DND-41 (cell line): ENCODE data around the gene FBXW5.

ENCODE experiments used
- ATAC-seq: fragments of 200-7000 bp; cut with Tn5 transposase; 3 replicates; pipeline ENCODE4 v1.9.1; 2021; ENCODE audit warnings: low read depth; ENCODE audit not compliant: insufficient read depth
- DNase-seq: peaks from one replicate; pipeline ENCODE4 v3.0.0-alpha.2; 2020
- H2AFZ ChIP-seq: 2 replicates; pipeline ENCODE4 v1.6.0; 2012; ENCODE audit warnings: low read depth, low read length
- H3K27ac ChIP-seq: 2 replicates; pipeline ENCODE4 v1.5.1; 2012; ENCODE audit warnings: low read length, inconsistent platforms
- H3K27me3 ChIP-seq: fragments of 200-600 bp; sonication (generic); 2 replicates; pipeline ENCODE4 v1.6.0; 2012; ENCODE audit warnings: low read length, mild to moderate bottlenecking, inconsistent platforms; ENCODE audit not compliant: insufficient read depth, poor library complexity
- H3K36me3 ChIP-seq: 2 replicates; pipeline ENCODE4 v1.5.1; 2012; ENCODE audit warnings: low read length, inconsistent platforms; ENCODE audit not compliant: insufficient read depth
- H3K4me1 ChIP-seq: 2 replicates; pipeline ENCODE4 v1.5.1; 2012; ENCODE audit warnings: mild to moderate bottlenecking, low read length; ENCODE audit not compliant: insufficient read depth
- H3K4me2 ChIP-seq: 2 replicates; pipeline ENCODE4 v1.6.0; 2012; ENCODE audit warnings: mild to moderate bottlenecking, moderate library complexity, low read length, inconsistent platforms; ENCODE audit not compliant: insufficient read depth
- H3K4me3 ChIP-seq, 2 experiments: fragments of 200-600 bp in 1 of 2; shearing (Covaris generic) in 1 of 2; 2 replicates each; pipeline ENCODE4 v1.5.1; 2012 to 2016; ENCODE audit warnings: inconsistent platforms in 2 of 2, low read length in 2 of 2, mild to moderate bottlenecking in 2 of 2, low read depth in 1 of 2, moderate library complexity in 1 of 2
- H3K79me2 ChIP-seq: 2 replicates; pipeline ENCODE4 v1.6.0; 2012; ENCODE audit warnings: low read length, inconsistent platforms; ENCODE audit not compliant: insufficient read depth
- H3K9ac ChIP-seq: 2 replicates; pipeline ENCODE4 v1.6.0; 2012; ENCODE audit warnings: low read depth, mild to moderate bottlenecking, inconsistent platforms, low read length, moderate library complexity
- H3K9me3 ChIP-seq: 2 replicates; pipeline ENCODE4 v1.5.1; 2012; ENCODE audit warnings: low read length, moderate library complexity, mild to moderate bottlenecking, inconsistent platforms; ENCODE audit not compliant: insufficient read depth, severe bottlenecking
- H4K20me1 ChIP-seq: 2 replicates; pipeline ENCODE4 v1.6.0; 2012; ENCODE audit warnings: low read length; ENCODE audit not compliant: insufficient read depth
- EZH2 ChIP-seq: IDR thresholded peaks from 3 replicates; pipeline ENCODE4 v1.6.1; 2012; ENCODE audit warnings: borderline replicate concordance, low read depth, mild to moderate bottlenecking, moderate library complexity, low read length, inconsistent platforms; ENCODE audit not compliant: severe bottlenecking
- TF ChIP-seq, protein P1 (sequence below): IDR thresholded peaks from 2 replicates; pipeline ENCODE4 v1.5.1; 2012; ENCODE audit warnings: borderline replicate concordance, low read length, moderate library complexity, mild to moderate bottlenecking; ENCODE audit not compliant: poor library complexity, severe bottlenecking; ENCODE audit errors: extremely low read depth

Gene FBXW5

DNA sequence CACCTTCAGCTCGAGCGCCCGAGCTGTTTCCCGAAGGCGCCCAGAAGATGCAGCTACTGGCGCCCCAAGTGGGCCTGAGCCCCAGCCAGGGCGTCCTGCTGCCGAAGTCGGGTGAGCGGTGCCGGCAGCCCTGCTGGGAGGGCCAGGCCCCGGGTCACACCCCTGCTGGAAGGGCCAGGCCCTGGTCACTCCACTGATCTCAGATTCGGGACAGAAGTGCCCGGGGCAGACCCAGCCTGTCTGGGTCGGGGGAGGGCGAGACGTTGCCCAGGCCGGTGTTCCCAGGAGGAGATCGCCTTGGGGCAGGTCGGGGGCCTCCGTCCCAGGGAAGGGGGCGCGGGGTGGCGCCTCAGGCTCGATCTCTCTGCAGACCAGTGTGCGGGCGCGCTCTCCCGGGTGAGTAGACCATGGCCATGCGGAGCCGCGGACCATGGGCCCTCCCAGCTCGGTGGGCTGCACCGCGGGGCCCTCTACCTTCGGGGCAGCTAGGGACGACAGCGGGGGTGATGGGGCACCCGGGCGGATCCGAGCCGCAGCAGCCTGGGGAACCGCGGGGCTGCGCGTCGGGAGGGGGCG lies 40.6 kb upstream of the FBXW5 start:
- H3K4me3 ChIP-seq = no peak overlapping the region
- ATAC-seq = no peak
- no peaks in the 10 kb centered on the region for H3K79me2 ChIP-seq
- H3K4me2 ChIP-seq = no peak overlapping the region
- no peaks in the 10 kb centered on the region for H3K27me3 ChIP-seq
- no peak overlapping the region for H2AFZ ChIP-seq
- no peaks in the 10 kb centered on the region for H3K4me1 ChIP-seq
- H3K36me3 ChIP-seq = no peaks in the 10 kb centered on the region
- DNase-seq = no peak
- no peak for TF ChIP-seq EZH2
- TF ChIP-seq, protein P1, sequence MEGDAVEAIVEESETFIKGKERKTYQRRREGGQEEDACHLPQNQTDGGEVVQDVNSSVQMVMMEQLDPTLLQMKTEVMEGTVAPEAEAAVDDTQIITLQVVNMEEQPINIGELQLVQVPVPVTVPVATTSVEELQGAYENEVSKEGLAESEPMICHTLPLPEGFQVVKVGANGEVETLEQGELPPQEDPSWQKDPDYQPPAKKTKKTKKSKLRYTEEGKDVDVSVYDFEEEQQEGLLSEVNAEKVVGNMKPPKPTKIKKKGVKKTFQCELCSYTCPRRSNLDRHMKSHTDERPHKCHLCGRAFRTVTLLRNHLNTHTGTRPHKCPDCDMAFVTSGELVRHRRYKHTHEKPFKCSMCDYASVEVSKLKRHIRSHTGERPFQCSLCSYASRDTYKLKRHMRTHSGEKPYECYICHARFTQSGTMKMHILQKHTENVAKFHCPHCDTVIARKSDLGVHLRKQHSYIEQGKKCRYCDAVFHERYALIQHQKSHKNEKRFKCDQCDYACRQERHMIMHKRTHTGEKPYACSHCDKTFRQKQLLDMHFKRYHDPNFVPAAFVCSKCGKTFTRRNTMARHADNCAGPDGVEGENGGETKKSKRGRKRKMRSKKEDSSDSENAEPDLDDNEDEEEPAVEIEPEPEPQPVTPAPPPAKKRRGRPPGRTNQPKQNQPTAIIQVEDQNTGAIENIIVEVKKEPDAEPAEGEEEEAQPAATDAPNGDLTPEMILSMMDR = no peak
- H3K9ac ChIP-seq = no peak overlapping the region
- no peaks in the 10 kb centered on the region for H3K9me3 ChIP-seq
- H4K20me1 ChIP-seq = no peaks in the 10 kb centered on the region
- no peak overlapping the region for H3K27ac ChIP-seq

- no peaks in the 10 kb centered on the region for H3K36me3 ChIP-seq
- ATAC-seq (no peak), DNase-seq (no peak)
- H3K4me1 ChIP-seq = no peaks in the 10 kb centered on the region
- no peaks in the 10 kb centered on the region for H3K27me3 ChIP-seq
- no peak overlapping the region for H3K4me3 ChIP-seq
- no peak overlapping the region for H3K27ac ChIP-seq
- no peak overlapping the region for H3K4me2 ChIP-seq
- H3K9me3 ChIP-seq = no peaks in the 10 kb centered on the region
- no peak overlapping the region for H2AFZ ChIP-seq
- TF ChIP-seq, protein P1 = no peak
- TF ChIP-seq EZH2 = no peak
- no peak overlapping the region for H3K9ac ChIP-seq
- no peaks in the 10 kb centered on the region for H4K20me1 ChIP-seq
- no peaks in the 10 kb centered on the region for H3K79me2 ChIP-seq
Observed at GRCh38 chr9:136984464-136985026, 40.0 kb upstream of the FBXW5 start.

GRCh38 chr9:136983656-136984314 lies 39.2 kb upstream of the FBXW5 start:
- Histone ChIP-seq H3K9me3 (no peaks in the 10 kb centered on the region), H3K79me2 (no peaks in the 10 kb centered on the region), H3K27me3 (no peaks in the 10 kb centered on the region), H3K27ac (no peak overlapping the region), H3K4me3 (no peak overlapping the region), H3K9ac (no peak overlapping the region), H3K4me1 (no peaks in the 10 kb centered on the region), H2AFZ (no peak overlapping the region), H3K4me2 (no peak overlapping the region), H3K36me3 (no peaks in the 10 kb centered on the region), H4K20me1 (no peaks in the 10 kb centered on the region)
- no peak for ATAC-seq
- DNase-seq = no peak
- TF ChIP-seq, protein P1 = no peak
- TF ChIP-seq EZH2 = no peak
